Stimulated activated CD4-positive, alpha-beta T cell treated with anti-CD3 and anti-CD28 coated beads, Interleukin-4, amount 100 ng/mL, for 24 hours (primary cell): ENCODE measurements around the gene CACHD1.
A peak's percentile ranks its signal among the peaks of the same experiment; 100 is the strongest.
"Not testable (repeated sequence)": the region's sequence is repeated elsewhere in the genome, so short reads cannot be mapped to it uniquely, and the experiment has no call there.

Experiments
- DNase-seq: peaks from one replicate; pipeline ENCODE4 v3.0.0-alpha.2; 2020

Gene CACHD1

DNA sequence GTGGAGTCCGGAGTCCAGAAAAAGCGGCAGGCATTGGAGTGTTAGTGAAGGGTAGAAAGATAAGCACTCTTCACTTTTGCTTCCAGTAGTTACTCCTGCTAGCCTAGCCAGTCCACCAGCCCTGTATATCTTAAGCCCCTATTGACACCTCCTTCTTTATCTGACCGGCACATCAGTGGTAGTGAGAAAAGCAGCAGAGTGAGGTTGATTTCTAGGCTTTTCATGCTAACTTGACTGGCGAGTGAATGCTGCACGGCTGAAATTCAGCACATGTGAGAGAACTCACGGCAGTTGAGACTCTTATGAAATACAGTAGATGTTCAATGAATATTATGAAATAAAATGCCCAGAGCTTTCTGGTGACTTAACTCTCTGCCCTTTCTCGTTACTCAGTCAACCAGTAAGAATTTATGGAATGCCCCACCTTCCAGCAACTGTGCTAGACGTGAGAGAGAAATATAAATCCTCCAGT lies 128.2 kb downstream of the CACHD1 start:
- no peak for DNase-seq

GRCh38 chr1:64599242-64599641 lies 129.3 kb downstream of the CACHD1 start:
- DNase-seq = no peak

GRCh38 chr1:64601207-64601606 lies 131.3 kb downstream of the CACHD1 start:
- no peak for DNase-seq

- DNase-seq = no peak
These were observed 138.2 kb downstream of the CACHD1 start for GRCh38 chr1:64608005-64608650.

DNA sequence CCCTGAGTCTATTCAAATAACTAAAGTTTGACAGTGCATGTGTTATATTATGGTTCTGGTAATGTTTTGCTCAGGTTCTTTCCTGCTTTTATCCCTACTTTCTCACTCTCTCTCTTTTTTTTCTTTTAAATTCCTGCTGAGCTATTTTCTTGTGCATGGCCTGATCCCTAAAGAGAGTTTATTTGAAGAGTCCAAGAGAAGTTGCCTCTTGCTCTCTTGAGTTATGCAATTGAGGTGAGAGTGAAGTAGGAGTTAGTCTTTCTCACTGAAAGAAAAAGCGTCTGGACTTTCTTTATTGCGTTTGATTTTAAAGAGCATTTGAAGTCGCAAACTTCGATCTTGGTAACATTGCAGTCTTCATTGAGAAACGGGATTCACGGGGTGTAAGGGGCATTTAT lies 138.7 kb downstream of the CACHD1 start:
- no peak for DNase-seq

GRCh38 chr1:64610950-64611349 lies 141.0 kb downstream of the CACHD1 start:
- DNase-seq = not testable (repeated sequence)

- no peak for DNase-seq
These were observed 146.1 kb downstream of the CACHD1 start for GRCh38 chr1:64616039-64616438.

DNA sequence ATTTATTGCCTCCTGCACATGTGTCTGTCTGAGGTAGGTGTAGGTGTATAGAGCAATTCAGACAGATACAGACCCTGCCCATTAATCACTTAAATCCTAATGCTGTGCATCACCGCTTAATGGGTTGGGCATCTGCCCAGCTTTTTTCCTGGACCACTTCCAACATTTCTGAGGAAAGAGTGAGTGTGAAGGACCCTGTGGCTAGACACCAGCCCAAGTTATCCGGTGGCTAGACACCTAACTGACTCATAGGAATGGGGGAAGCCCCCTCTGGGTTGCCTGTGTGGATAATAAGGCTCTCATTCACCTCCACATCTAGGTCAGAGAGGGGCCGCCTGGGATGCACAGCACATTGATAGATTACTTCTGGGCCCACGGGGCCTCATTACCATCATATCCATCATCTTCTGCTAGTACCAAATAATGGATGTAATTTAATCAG lies 153.8 kb downstream of the CACHD1 start:
- DNase-seq = peak; percentile 15

DNA sequence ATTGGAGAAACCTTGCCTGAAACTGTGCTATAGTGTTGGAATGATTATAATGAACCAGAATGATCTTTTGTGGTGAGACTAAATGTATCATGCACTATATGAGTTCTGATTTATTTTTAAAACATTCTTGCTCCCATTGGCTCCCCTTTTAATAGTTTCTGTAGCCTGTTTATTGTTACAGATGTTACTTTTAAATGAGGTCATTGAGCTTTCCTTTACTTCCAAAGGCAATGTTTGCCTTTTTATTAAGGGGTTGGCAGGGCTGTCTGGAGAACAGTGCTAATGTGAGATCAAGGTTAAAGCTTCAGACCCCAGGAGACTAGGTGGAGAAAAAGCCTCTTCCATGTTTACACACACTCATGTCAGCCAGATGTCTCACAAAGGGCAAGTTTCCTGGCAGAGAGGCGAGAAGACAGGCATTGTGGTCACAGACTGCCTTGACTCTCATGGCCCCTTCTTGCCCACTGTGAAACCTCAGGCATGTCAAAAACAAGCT lies 154.3 kb downstream of the CACHD1 start:
- DNase-seq = no peak

- no peak for DNase-seq
These were observed 154.9 kb downstream of the CACHD1 start for GRCh38 chr1:64624808-64625207.

GRCh38 chr1:64630611-64631010 lies 160.7 kb downstream of the CACHD1 start:
- DNase-seq = no peak

DNA sequence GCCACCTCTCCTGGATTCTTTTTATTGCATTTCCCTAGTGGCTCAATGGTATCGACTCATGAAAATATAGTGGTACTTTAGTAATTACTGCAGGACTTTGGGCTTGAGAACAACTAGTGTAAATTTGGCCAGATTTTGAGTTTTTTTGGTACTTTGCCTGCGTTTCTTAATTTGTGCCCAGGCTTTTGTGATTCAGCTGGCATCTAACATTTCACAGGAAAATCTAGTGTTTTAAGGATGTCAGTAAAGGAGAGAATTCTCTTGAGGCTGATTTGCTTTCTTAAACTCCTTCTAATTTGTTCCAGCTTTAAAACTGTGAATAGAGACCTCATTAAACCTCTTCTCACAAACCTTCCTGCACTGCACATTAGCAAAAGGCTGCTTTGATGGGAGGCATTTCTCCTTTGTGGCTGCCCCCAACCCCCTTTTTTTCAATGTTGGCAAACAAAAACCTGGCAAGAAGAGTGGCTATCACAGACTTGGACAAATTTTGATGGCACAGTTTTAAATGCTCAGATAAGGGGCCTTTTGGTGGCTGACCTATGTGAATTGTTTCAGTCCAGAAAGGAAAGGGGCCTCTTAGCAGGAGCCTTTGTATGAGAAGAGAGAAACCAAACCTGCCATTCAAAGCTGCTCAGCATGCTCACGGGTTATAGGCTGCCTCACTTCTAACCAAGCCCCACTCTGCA lies 161.6 kb downstream of the CACHD1 start:
- DNase-seq = no peak

DNA sequence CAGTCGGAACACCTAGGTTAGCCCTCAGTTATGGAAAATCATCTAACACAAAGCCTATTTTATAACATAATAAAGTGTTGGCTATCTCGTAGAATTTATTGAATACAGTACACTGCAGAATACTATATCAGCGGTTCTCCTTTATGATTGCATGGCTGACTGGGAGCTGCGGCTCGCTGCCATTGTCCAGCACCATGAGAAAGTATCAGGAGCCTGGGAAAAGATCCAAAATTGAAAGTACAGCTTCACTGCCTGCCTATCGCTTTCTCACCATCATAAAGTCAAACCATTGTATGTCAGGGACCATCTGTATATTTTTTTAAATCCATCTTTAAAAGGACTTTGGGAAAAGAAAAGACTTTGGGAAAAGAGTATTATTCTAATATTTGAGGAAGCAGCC lies 163.0 kb downstream of the CACHD1 start:
- no peak for DNase-seq

GRCh38 chr1:64645735-64646134 lies 175.8 kb downstream of the CACHD1 start:
- DNase-seq = no peak

DNA sequence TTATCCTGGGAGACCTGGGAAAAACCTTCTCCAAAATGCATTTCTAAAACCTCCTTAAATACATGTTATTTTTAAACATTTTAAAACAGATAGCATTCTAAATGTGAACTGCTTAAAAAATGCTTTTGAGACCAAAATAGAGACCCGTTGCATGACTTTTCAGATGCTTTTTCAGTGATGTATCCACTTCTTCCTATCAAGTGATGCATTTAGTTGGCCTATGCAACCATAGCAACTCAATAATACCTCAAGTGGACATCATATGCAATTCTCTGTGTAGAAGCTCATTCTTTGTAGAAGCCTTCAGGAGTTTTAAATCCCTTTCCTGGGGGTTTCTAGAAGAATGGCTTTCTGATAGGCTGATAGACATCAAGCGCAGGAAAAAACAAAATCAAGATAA lies 180.5 kb downstream of the CACHD1 start:
- no peak for DNase-seq

DNA sequence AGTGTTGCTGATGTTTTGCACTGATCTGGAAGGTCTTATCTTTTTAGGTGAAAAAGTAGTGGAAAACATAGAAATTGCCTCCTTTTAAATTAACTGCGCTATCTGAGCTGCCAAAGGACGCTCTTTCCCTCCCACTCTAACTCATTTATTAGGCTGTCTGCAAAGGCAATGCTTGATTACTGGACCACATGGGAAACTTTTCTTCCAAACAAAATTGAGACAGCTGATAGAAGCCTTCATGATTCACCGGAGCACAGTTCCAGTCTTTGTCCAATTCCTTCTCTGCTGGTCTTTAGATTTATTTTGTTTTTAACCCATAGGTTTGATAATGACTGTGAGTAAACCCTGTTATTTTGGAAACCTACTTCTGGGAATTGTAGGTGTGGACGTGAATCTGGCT lies 181.9 kb downstream of the CACHD1 start:
- no peak for DNase-seq

- no peak for DNase-seq
These were observed 183.5 kb downstream of the CACHD1 start for GRCh38 chr1:64653466-64653865.

DNA sequence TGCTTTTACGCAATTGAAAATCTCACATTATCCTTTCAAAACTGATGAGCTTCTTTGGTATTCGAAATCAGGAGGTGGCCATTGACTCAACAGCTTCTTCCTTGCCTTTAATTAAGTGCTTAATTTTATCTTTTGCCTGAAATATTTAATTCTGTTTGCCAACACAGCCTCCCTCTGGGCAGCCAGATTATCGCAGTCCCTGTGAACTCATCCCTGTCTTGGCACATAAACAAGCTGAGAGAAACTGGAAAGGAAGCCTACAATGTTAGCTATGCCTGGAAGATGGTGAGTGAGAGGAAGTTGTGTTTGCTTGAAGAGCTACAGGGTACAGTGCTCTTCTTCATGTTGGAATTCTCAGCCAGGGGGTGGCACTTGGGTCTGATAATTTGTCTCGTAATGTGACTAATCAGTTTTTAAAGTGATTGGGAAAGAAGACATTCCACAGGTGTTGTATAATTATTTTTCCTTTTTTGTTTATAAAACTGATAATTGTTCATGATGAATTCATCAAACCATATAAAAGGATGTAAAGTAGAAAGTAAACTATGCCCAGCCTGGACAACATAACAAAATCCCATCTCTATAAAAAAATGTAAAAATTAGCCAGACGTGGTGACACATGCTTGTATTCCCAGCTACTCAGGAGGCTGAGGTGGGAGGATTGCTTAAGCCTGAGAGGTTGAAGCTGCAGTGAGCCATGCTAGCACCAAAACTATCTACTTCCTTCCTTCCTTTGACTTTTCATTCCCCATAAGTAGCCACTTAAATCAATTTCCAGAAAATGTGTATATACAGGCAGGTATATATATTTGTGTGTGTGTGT lies 184.8 kb downstream of the CACHD1 start:
- DNase-seq = no peak

- no peak for DNase-seq
These were observed 185.9 kb downstream of the CACHD1 start for GRCh38 chr1:64655861-64656260.

DNA sequence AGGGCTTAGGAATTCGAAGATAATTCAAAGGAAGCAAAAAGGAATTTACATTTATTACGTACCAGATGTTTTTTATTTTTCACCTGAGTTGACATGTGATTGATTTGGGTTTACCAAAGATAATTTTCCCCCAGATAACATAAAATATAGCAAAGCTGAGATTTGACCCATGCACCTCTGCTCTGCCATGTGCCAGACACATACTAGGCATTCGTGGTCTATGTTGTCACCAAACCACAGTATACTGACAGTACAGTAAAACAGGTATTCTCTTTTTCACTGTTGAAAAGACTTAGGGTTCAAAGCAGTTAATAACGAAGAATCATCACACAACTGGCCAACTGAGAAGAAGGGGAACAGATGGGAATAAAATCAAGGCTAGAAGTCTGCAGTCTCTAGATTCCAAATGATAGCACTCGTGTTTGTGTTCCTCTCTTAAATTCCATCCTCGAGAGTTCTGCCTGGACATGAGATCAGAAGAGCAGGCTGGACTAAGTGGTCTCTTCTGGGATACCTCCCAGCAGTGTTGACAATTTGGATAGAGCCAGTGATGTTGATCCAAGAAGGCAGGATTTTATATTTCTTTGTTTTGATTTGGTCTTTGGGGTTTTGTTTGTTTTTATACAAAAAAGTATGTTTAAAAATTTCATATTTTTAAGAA lies 189.7 kb downstream of the CACHD1 start:
- DNase-seq = no peak

DNA sequence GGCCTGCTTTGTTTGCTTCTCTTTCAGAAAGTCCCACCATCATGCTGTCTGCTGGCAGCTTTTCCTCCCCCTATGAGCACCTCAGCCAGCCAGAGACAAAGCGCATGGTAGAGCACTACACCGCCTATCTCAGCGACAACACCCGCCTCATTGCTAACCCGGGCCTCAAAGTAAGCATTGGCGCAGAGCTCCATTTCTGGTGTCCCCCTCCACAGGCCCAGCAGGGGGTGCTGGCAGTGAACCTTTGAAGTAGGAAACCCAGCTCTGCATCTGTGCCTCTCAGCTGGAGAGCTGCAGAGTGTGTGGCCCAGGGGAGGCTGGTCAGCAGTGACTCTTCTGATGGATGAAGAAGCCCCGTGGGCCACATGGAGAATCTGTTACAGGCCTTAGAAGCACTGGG lies 193.7 kb downstream of the CACHD1 start:
- no peak for DNase-seq

DNA sequence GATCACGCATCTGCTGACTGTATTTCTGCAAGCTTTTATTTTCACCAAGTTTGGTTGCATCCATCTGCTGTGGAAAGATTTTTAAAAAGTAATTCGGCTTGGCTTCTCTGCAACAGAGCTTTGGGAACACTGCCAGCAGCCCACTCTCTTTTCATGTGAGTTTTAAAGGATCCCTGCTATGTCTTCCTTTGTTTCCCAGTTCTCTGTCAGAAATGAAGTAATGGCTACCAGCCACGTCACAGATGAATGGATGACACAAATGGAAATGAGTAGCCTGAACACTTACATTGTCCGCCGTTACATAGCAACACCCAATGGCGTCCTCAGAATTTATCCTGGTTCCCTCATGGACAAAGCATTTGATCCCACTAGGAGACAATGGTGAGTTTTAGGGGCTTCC lies 194.4 kb downstream of the CACHD1 start:
- no peak for DNase-seq

- no peak for DNase-seq
These were observed 199.3 kb downstream of the CACHD1 start for GRCh38 chr1:64669098-64669675.
